Lung (tissue), 12 donors: Measurements from ENCODE around the gene OOSP3. TPM values are rescaled to one million over a fixed set of nuclear protein-coding genes. Genes with fewer than 3 reads are reported as not detected.

Experiments used
- ATAC-seq: fragments of 200-7000 bp; cut with Tn5 transposase; one replicate; pipeline ENCODE4 v1.9.1; 2020; ENCODE audit warnings: moderate number of reproducible peaks; ENCODE audit not compliant: insufficient read depth, low FRiP score
- DNase-seq, 3 donors: peaks; one replicate each; pipeline ENCODE4 v3.0.0-alpha.2; 2013 to 2017
- H3K27ac ChIP-seq, 2 donors: one replicate each; pipeline ENCODE4 v1.5.1; 2013; ENCODE audit warnings: mild to moderate bottlenecking in 2 of 2, moderate library complexity in 2 of 2, control low read depth in 1 of 2, inconsistent platforms in 1 of 2, low read depth in 1 of 2, low read length in 1 of 2
- H3K27me3 ChIP-seq, 3 donors: one replicate each; pipeline ENCODE4 v1.5.1; 2013; ENCODE audit warnings: low read length in 2 of 3; ENCODE audit not compliant: control insufficient read depth in 3 of 3, insufficient read depth in 3 of 3
- H3K36me3 ChIP-seq, 4 donors: one replicate each; pipeline ENCODE4 v1.5.1; 2013; ENCODE audit warnings: low read length in 4 of 4, mild to moderate bottlenecking in 1 of 4, moderate library complexity in 1 of 4; ENCODE audit not compliant: control insufficient read depth in 4 of 4, insufficient read depth in 4 of 4
- H3K4me1 ChIP-seq, 5 donors: one replicate each; pipeline ENCODE4 v1.5.1; 2013; ENCODE audit warnings: low read length in 5 of 5, mild to moderate bottlenecking in 2 of 5, moderate library complexity in 1 of 5; ENCODE audit not compliant: control insufficient read depth in 5 of 5, insufficient read depth in 5 of 5
- H3K4me3 ChIP-seq: one replicate; pipeline ENCODE4 v1.5.1; 2013; ENCODE audit warnings: mild to moderate bottlenecking, control low read depth, moderate library complexity
- H3K9ac ChIP-seq, 2 donors: one replicate each; pipeline ENCODE4 v1.5.1; 2013; ENCODE audit warnings: low read length in 2 of 2, control low read depth in 1 of 2; ENCODE audit not compliant: insufficient read depth in 1 of 2
- H3K9me3 ChIP-seq, 4 donors: one replicate each; pipeline ENCODE4 v1.5.1; 2013; ENCODE audit warnings: low read length in 3 of 4, mild to moderate bottlenecking in 1 of 4, moderate library complexity in 1 of 4; ENCODE audit not compliant: control insufficient read depth in 4 of 4, insufficient read depth in 3 of 4
- CTCF ChIP-seq: IDR thresholded peaks from 2 replicates; pipeline ENCODE4 v1.5.1; 2012; ENCODE audit warnings: mild to moderate bottlenecking; ENCODE audit errors: control extremely low read depth, extremely low read depth
- WGBS, 2 donors: extraction: QIAGEN DNeasy Blood & Tissue Kit; methylation state at CpG; one replicate each; pipeline ENCODE4 v1.1.7; 2013; 5-methylcytosine and 5-hydroxymethylcytosine counted together
- polyA plus RNA-seq, 2 donors: library from polyadenylated mRNA; stranded (reverse); fragments of 200-250 nt; gene quantifications; one replicate each; pipeline ENCODE4 v1.2.1, GENCODE V29; 2013
- total RNA-seq, 2 donors: library from RNA; depleted of rRNA in 1 of 2; stranded (reverse); fragments of >200 nt in 1 of 2; gene quantifications; one replicate each; pipeline ENCODE4 v1.2.1, GENCODE V29; 2014 to 2021
- donor health status: control.
- donor health status: control.
- donor health status: Bipolar disorder and iron deficiency.
- donor health status: healthy.
- donor health status: DM: yes; HTN: yes; CAD: no.

Gene OOSP3
- total and polyA plus RNA-seq, 4 donors = 0.08 to 0.14 TPM; not detected in 2

- DNase-seq = no peak
- 40 to 41% methylated on average over 4 of the region's 4 CpGs for WGBS, 2 donors
Measured at GRCh38 chr11:59891781-59892181, 13.2 kb downstream of the OOSP3 start.

GRCh38 chr11:59894616-59895015 is 16.0 kb downstream of the OOSP3 start:
- Histone ChIP-seq H3K4me3 (no peak overlapping the region), H3K4me1 (no peaks in the 10 kb centered on the region), H3K27ac (no peak overlapping the region), H3K27me3 (no peaks in the 10 kb centered on the region), H3K9me3 (peaks cover 0 to 11% (median 4%) of the 10 kb centered on the region in 4 donors), H3K36me3 (no peaks in the 10 kb centered on the region), H3K9ac (no peak overlapping the region)
- 94 to 97% methylated on average over 1 of the region's 1 CpG for whole genome bisulfite sequencing, 2 donors
- ATAC-seq (no peak), DNase-seq (no peak)
- no peak for TF ChIP-seq CTCF

More at GRCh38 chr11:59891781-59892181, 13.2 kb downstream of the OOSP3 start:
- H3K9ac ChIP-seq = no peak overlapping the region
- peaks cover 0 to 9% (median 5%) of the 10 kb centered on the region in 4 donors for H3K9me3 ChIP-seq
- no peaks in the 10 kb centered on the region for H3K27me3 ChIP-seq
- no peak overlapping the region for H3K27ac ChIP-seq
- no peak for ATAC-seq
- no peak overlapping the region for H3K4me3 ChIP-seq
- H3K4me1 ChIP-seq = no peaks in the 10 kb centered on the region
- H3K36me3 ChIP-seq = no peaks in the 10 kb centered on the region
- TF ChIP-seq CTCF = no peak

- no peak for DNase-seq
Measured at GRCh38 chr11:59898046-59898445, 19.5 kb downstream of the OOSP3 start.

More at GRCh38 chr11:59898046-59898445, 19.5 kb downstream of the OOSP3 start:
- Histone ChIP-seq H3K27me3 (no peaks in the 10 kb centered on the region), H3K4me3 (no peak overlapping the region), H3K36me3 (no peaks in the 10 kb centered on the region), H3K27ac (no peak overlapping the region), H3K4me1 (no peaks in the 10 kb centered on the region), H3K9ac (no peak overlapping the region), H3K9me3 (peaks cover 0 to 4% (median 0%) of the 10 kb centered on the region in 4 donors)
- ATAC-seq = no peak
- TF ChIP-seq CTCF = no peak
- WGBS, 2 donors = 97 to 98% methylated on average over 31 of the region's 31 CpGs
